Measurements from ENCODE around the gene RNF144B. TPM values are rescaled to one million over a fixed set of nuclear protein-coding genes. Genes with fewer than 3 reads are reported as not detected.

RNF144B gene
- total and polyA plus RNA-seq, 9 of the 15 experiments (the other 6 are each of a cell fraction or from before 2014, with no cell fraction given) = 0.01 TPM; not detected in 8

- H3K27ac ChIP-seq (ENCODE audit: extremely low read depth, low read depth, low read length) = no peak overlapping the region
- BruUV-seq (replicated peaks) = no TSS peak
- in situ Hi-C loops (cut with MboI) (no loop called here), intact Hi-C loops (cut with micrococcal nuclease) (no loop called here)
- H3K9me3 ChIP-seq (replicated peaks; ENCODE audit: control insufficient read depth, insufficient read depth, low read depth, low read length) = no peaks in the 10 kb centered on the region
- no peaks in the 10 kb centered on the region for H4K20me1 ChIP-seq (replicated peaks; ENCODE audit: control insufficient read depth, insufficient read depth, low read length)
- no peak overlapping the region for H3K4me3 ChIP-seq
- no peaks in the 10 kb centered on the region for H3K36me3 ChIP-seq (ENCODE audit: control insufficient read depth, insufficient read depth, low read length)
- FAIRE-seq (no peak), DNase-seq (ENCODE audit: extremely low read depth in 1 of 4, low spot score in 3 of 4) (no peak), ATAC-seq (no peak)
- no peak overlapping the region for H3K4me2 ChIP-seq (ENCODE audit: insufficient read depth, low read length)
- no peaks in the 10 kb centered on the region for H3K79me2 ChIP-seq (ENCODE audit: control insufficient read depth, insufficient read depth, low read length)
- H3K9me1 ChIP-seq (ENCODE audit: control insufficient read depth, insufficient read depth, low read length) = no peaks in the 10 kb centered on the region
- no peak overlapping the region for H2AFZ ChIP-seq (ENCODE audit: low read depth, low read length)
- WGBS (ENCODE audit: insufficient coverage, low coverage, missing lambda C conversion rate) = 4% methylated on average over 1 of the region's 1 CpG
- CTCF ChIA-PET (ENCODE audit: low intra/inter-chr PET ratio) = no interaction called here
- no peaks in the 10 kb centered on the region for H3K4me1 ChIP-seq (replicated peaks in 1 of 2; ENCODE audit: control insufficient read depth in 2 of 2, insufficient read depth in 2 of 2, low read length in 2 of 2)
- TF ChIP-seq SRF (CRISPR knock-in tag; IDR thresholded peaks at IDR 0.05) (peak in 1 of 2 experiments; percentile 90; a peak in 2 of 4 replicates), ZBTB17 (CRISPR knock-in tag; IDR thresholded peaks at IDR 0.05) (no peak), ZNF830 (CRISPR knock-in tag; IDR thresholded peaks at IDR 0.05) (no peak), PTRF (tag; IDR thresholded peaks at IDR 0.05) (no peak), PKNOX1 (IDR thresholded peaks at IDR 0.05) (peak; percentile 82)
- POLR2A ChIA-PET = no interaction called here
- peaks cover 5 to 6% of the 10 kb centered on the region in 2 experiments; a peak in 2 of 5 replicates for H3K27me3 ChIP-seq (ENCODE audit: control insufficient read depth in 2 of 2, insufficient read depth in 2 of 2, low read length in 2 of 2)
- no peak overlapping the region for H3K9ac ChIP-seq (ENCODE audit: insufficient read depth in 1 of 2, low read depth in 2 of 2, low read length in 2 of 2)
Observed at GRCh38 chr6:18339599-18339998, 47.6 kb upstream of the RNF144B start.

All from K562 (cell line).